Testis (tissue), 5 donors: ENCODE data around the gene NLRC4. TPM values are rescaled to one million over a fixed set of nuclear protein-coding genes. Genes with fewer than 3 reads are reported as not detected.
"Not testable (repeated sequence)": the region's sequence is repeated elsewhere in the genome, so short reads cannot be mapped to it uniquely, and the experiment has no call there.

Experiments
- DNase-seq: peaks from one replicate; pipeline ENCODE4 v3.0.0-alpha.2; 2019
- H3K27ac ChIP-seq, 2 donors: fragments of 200-600 bp; sonication (generic); one replicate each; pipeline ENCODE4 v1.5.1; 2019
- H3K27me3 ChIP-seq: fragments of 200-600 bp; sonication (generic); one replicate; pipeline ENCODE4 v1.5.1; 2019
- H3K36me3 ChIP-seq: fragments of 200-600 bp; sonication (generic); one replicate; pipeline ENCODE4 v1.5.1; 2017; ENCODE audit warnings: low read depth; ENCODE audit errors: missing control alignments
- H3K4me1 ChIP-seq: fragments of 200-600 bp; sonication (generic); one replicate; pipeline ENCODE4 v1.5.1; 2019
- H3K4me3 ChIP-seq, 2 donors: fragments of 200-600 bp; sonication (generic); one replicate each; pipeline ENCODE4 v1.5.1; 2017 to 2019
- H3K9me3 ChIP-seq: fragments of 200-600 bp; sonication (generic); one replicate; pipeline ENCODE4 v1.5.1; 2017
- POLR2A ChIP-seq: fragments of 450-650 bp; IDR thresholded peaks from one replicate; pipeline ENCODE4 v1.6.1; 2017; ENCODE audit warnings: antibody characterized with exemption, mild to moderate bottlenecking, moderate library complexity
- WGBS, 2 donors: methylation state at CpG; one replicate each; pipeline ENCODE4 v1.1.5; 2018; 5-methylcytosine and 5-hydroxymethylcytosine counted together
- intact Hi-C: fragments of 100-400 bp; cut with DNase I; formaldehyde crosslinking; loops from one replicate; pipeline ENCODE4 v1.15.1; 2023; ENCODE audit warnings: low total_unique reads
- long read RNA-seq, 2 donors: transcript quantifications; one replicate each; lab custom pipeline, GENCODE V29; 2026
- polyA plus RNA-seq: library from polyadenylated mRNA; stranded (reverse); fragments of 350-450 nt; fragmentation: Illumina TruSeq; extraction: RNeasy Lipid Tissue Mini Kit (QIAGEN cat#74804); gene quantifications from one replicate; pipeline ENCODE4 v1.2.3, GENCODE V29; 2014; ENCODE audit warnings: low read depth, low replicate concordance; ENCODE audit not compliant: insufficient read depth
- total RNA-seq, 2 donors: library from RNA; depleted of rRNA; stranded (reverse); fragments of >200 nt; gene quantifications; one replicate each; pipeline ENCODE4 v1.2.3, GENCODE V29; 2016
- TF ChIP-seq, protein P1 (sequence below), 3 experiments: fragments of 450-650 bp in 2 of 3; fragments of 200-600 bp in 1 of 3; sonication (generic) in 1 of 3; IDR thresholded peaks; one replicate each; pipeline ENCODE4 v1.5.1; 2016 to 2019; ENCODE audit warnings: antibody characterized with exemption in 3 of 3, mild to moderate bottlenecking in 2 of 3, moderate library complexity in 1 of 3

NLRC4 gene
- under 1 TPM; 0.43 to 0.63 TPM for total RNA-seq
- polyA plus RNA-seq = 0.70 TPM
- long read RNA-seq, donor 1 = 0 reads
- long read RNA-seq, donor 2, partial matches to known transcripts = 34 of 34 reads
- long read RNA-seq, donor 2, other reads (novel, unspliced or antisense) = 0 of 34 reads

DNA sequence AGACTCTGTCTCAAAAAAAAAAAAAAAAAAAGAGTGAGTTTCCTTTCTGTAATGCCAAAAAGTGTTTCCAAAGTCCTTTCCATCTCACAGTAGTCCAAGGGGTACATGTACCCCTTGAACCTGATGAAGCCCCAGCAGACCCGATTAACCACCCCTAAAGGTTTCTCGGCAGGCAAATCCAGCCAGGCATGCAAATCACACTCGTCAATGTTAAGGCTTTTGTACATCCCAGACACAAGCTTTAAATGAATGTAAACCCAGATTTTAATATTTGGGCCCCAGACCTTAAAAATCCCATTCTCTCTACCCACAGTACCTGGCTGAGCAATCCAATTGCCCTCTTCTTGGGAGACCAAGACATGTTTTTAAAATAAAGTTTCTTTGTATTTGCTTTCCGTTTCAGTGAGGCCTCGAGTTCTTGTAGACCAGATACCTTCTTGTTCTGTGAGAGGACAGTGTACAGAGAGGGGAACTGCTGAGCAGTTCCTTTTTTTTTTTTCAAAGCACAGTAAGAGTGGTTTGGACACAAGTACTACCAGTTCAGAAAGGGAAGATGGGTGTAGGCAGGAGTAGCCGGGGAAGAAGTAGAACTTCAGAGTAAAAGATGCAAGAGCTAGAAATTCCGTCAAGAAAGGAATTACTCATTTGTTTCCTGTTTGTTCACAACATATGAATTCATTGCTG lies at the start of gene NLRC4:
Gene NLRC4 (minus strand): TSS at position 465 of the 684 bp plus-strand sequence. CDS start 8,111 bp downstream, outside the sequence.
- Histone ChIP-seq H3K27me3 (no peaks in the 10 kb centered on the region), H3K27ac (no peak within 1 kb of the TSS), H3K4me1 (no peaks in the 10 kb centered on the region), H3K4me3 (no peak within 1 kb of the TSS), H3K9me3 (no peaks in the 10 kb centered on the region), H3K36me3 (no peaks in the 10 kb centered on the region)
- TF ChIP-seq, protein P1, sequence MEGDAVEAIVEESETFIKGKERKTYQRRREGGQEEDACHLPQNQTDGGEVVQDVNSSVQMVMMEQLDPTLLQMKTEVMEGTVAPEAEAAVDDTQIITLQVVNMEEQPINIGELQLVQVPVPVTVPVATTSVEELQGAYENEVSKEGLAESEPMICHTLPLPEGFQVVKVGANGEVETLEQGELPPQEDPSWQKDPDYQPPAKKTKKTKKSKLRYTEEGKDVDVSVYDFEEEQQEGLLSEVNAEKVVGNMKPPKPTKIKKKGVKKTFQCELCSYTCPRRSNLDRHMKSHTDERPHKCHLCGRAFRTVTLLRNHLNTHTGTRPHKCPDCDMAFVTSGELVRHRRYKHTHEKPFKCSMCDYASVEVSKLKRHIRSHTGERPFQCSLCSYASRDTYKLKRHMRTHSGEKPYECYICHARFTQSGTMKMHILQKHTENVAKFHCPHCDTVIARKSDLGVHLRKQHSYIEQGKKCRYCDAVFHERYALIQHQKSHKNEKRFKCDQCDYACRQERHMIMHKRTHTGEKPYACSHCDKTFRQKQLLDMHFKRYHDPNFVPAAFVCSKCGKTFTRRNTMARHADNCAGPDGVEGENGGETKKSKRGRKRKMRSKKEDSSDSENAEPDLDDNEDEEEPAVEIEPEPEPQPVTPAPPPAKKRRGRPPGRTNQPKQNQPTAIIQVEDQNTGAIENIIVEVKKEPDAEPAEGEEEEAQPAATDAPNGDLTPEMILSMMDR (IDR thresholded peaks at IDR 0.05) = no peak
- no peak for TF ChIP-seq POLR2A
- intact Hi-C loops = no loop called here
- 76 to 78% methylated on average over 7 of the region's 7 CpGs for WGBS, 2 donors
- DNase-seq = no peak

GRCh38 chr2:32310577-32310976 lies 45.9 kb upstream of the NLRC4 start:
- H3K27ac ChIP-seq = no peak overlapping the region
- DNase-seq = no peak
- TF ChIP-seq, protein P1 (IDR thresholded peaks at IDR 0.05) = no peak
- H3K4me1 ChIP-seq = no peaks in the 10 kb centered on the region
- no peaks in the 10 kb centered on the region for H3K27me3 ChIP-seq
- H3K36me3 ChIP-seq = no peaks in the 10 kb centered on the region
- H3K4me3 ChIP-seq = no peak overlapping the region
- intact Hi-C loops = no loop called here
- no peaks in the 10 kb centered on the region for H3K9me3 ChIP-seq
- 93 to 95% methylated on average over 7 of the region's 7 CpGs for whole genome bisulfite sequencing, 2 donors

GRCh38 chr2:32293966-32294562 lies 29.4 kb upstream of the NLRC4 start:
- H3K4me3 ChIP-seq, H3K9me3 ChIP-seq, H3K36me3 ChIP-seq, H3K4me1 ChIP-seq, H3K27ac ChIP-seq, H3K27me3 ChIP-seq, DNase-seq, intact Hi-C loops: not testable (repeated sequence)
- WGBS, 2 donors = 93 to 98% methylated on average over 12 to 36 of the region's 43 CpGs

DNA sequence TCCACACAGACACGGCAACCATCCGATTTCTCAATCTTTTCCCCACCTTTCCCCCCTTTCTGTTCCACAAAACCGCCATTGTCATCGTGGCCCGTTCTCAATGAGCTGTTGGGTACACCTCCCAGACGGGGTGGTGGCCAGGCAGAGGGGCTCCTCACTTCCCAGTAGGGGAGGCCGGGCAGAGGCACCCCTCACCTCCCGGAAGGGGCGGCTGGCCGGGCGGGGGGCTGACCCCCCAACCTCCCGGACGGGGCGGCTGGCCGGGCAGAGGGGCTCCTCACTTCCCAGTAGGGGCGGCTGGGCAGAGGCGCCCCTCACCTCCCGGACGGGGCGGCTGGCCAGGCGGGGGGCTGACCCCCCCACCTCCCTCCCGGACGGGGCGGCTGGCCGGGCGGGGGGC lies 28.8 kb upstream of the NLRC4 start:
- 84 to 89% methylated on average over 2 to 17 of the region's 26 CpGs for WGBS, 2 donors
- H3K4me3 ChIP-seq, H3K27ac ChIP-seq, H3K36me3 ChIP-seq, H3K4me1 ChIP-seq, intact Hi-C loops, DNase-seq, H3K27me3 ChIP-seq, H3K9me3 ChIP-seq: not testable (repeated sequence)

GRCh38 chr2:32291746-32292145 lies 27.1 kb upstream of the NLRC4 start:
- H3K9me3 ChIP-seq = no peaks in the 10 kb centered on the region
- WGBS, 2 donors = 72 to 81% methylated on average over 2 of the region's 2 CpGs
- H3K27me3 ChIP-seq = no peaks in the 10 kb centered on the region
- intact Hi-C loops = no loop called here
- H3K4me3 ChIP-seq = no peak overlapping the region
- DNase-seq = no peak
- H3K27ac ChIP-seq = no peak overlapping the region
- no peaks in the 10 kb centered on the region for H3K36me3 ChIP-seq
- TF ChIP-seq, protein P1 (IDR thresholded peaks at IDR 0.05) = no peak
- no peak for TF ChIP-seq POLR2A
- peaks cover 6% of the 10 kb centered on the region for H3K4me1 ChIP-seq
